Activated CD4-positive, alpha-beta T cell treated with anti-CD3 and anti-CD28 coated beads, Interleukin-10, Interleukin-2, amounts not matched to agents 100 ng/mL and 50 ng/mL, durations not matched to agents 16 hours and 8 hours (primary cell): Measurements from ENCODE around the gene SDCCAG8.

ENCODE experiments used
- DNase-seq: peaks from one replicate; pipeline ENCODE4 v3.0.0-alpha.2; 2020

Gene SDCCAG8

DNA sequence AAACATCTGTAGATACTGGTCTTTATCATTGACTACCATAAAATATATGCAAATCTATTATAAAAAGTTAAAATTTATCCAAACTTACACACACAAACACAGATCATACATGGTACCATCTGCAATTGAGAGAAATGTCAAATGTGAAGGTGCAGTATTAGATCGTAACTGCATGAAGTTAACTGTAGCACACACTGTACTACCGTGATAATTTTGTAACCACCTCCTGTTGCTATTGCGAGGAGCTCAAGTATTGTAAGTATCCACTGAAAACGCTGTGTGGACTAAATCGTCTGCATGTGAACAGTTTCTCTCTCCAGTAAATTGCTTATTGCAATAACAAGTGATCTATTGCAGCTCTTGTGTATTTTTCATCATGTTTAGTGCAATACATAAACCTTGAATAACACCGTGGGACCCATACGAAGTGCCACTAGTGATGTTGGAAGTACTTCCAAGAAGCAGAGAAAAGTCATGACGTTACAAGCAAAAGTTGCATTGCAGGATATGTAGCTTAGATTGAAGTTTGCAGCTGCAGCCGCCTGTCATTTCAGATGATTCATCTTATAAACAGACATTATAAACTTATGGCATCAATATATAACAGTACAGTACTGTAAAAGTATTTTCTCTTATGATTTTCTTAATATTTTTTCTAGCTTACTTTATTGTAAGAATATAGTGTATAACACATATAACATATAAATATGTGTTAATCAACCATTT is 172.9 kb downstream of the SDCCAG8 start:
- DNase-seq, result no peak

DNA sequence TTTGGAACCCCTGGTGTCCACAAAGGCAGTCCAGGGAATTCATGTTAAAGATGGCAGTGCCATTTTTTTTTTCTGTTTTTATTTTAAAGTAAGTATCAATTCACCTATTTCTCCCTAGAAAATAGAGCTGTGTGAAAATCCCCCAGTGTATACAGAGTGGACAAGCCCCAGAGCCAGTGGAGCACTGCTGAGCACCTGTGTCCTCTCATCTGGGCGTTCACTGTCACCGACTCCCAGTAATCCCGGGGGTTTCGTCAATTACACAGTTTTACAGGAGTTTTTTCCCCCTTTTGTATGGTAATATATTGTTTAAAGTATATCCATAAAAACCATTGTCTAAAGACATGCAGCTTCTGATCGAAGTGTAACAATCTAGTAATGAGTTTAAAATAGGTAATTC is 175.8 kb downstream of the SDCCAG8 start:
- DNase-seq, result no peak

DNA sequence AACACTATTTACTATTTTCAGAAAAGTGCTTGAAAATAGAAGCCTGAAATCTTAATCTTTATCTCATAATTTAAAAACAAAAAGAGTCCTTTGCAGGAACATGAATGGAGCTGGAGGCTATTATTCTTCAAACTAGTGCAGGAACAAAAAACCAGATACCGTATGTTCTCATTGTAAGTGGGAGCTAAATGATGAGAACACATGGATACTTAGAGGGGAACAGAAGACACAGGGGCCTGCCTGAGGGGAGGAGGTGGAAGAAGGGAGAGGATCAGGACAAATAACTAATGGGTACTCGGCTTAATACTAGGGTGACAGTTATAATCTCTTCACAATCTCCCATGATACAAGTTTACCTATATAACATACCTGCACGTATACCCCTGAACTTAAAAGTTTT is 176.3 kb downstream of the SDCCAG8 start:
- no peak for DNase-seq

DNA sequence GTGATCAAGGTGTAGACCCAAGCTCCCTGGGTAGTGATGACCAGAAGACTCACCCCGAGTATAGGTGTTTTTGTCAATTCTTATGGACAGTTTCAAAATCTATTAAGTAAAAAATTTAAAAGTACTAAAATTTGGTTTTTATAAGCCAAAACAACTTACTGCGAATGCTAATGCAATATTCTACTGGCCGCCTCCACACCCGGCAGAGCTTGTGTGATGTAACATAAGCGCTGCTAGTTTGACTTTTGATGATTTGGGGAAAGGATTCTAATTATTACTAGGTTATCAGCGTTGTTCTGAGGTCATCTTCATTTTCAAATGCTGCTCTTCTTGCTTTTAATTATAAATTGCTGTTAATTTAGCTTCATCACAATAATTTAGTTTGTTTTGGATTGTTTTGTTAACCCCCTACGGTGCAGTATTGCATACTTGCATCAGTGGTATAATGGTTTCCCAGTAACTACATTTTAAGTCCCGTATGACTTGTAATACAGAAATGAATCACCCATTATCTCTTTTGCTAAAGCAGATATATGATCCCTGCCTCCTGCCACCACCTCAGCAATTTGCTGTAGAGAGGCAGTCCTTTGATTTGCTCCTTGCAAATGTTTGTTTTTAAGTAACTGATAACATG is 178.0 kb downstream of the SDCCAG8 start:
- peak; percentile 57 for DNase-seq

DNA sequence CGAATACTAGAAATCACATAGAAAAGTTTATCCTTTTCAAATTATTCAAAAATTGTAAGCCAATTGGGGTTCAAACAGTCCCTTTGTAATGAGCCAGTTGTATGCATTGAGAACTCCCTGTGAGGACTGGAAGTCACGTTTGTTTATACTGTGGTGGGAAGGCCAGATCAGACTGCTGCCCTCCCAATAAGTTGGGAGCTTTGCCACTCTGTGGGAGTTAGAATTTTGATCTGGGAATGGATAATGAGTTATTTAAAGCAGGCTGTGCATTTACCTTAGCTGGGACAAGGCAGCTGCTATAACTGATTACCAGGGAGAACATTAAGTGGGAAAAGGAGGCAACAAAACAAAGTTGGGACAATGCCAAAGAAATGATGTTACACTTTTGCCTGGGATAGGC is 178.8 kb downstream of the SDCCAG8 start:
- DNase-seq, result no peak

DNA sequence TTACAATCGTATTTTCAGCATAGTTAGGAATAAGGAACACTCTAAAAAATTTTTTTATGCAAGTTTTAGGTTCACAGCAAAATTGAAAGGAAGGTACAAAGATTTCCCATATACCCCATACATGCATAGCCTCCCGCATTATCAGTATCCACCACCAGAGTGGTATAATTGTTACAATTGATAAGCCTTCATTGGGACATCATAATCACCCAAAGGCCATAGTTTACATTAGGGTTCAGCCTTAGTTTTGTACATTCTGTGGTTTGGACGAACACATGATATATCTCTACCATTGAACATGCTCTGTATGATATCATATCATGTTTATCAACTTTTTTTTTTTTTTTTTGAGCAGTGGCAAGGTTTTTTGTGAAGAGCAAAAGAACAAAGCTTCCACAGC is 180.0 kb downstream of the SDCCAG8 start:
- DNase-seq, result no peak

DNA sequence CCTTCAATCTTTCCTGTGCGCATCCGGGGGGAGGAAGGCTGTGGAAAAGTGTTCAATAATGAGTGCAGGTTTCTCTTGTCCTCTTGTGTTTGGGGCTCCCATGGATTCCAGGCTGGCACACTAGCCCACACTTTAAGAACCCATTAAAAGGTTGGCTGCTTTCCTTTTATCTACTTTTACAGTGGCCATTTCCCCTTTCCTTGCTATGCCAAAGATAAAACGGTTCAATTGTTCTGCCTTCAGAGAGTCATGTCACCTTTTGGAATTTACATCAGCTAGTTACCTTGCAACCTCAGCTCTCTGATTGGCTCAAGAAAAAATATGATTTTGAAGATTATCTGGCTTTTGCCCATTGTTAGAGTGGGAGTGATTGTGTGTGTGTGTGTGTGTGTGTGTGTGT is 182.3 kb downstream of the SDCCAG8 start:
- no peak for DNase-seq

DNA sequence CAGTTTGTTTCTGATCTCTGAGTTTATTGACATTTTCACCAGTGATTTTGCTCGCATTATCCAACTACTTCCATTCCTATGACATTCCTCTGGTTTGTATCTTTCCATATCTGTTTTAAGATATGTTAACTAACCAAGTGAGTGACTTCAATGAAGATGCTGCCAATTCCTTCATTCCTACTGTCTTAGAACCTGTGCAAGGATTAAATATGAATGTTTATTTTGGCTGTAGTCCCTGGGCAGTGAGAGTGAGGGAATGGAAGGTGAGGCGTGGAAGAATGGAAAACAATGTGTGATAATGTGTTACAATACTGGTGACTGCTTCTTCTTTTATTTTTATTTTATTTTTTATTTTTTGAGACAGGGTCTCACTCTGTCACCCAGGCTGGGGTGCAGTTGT is 183.0 kb downstream of the SDCCAG8 start:
- no peak for DNase-seq

DNA sequence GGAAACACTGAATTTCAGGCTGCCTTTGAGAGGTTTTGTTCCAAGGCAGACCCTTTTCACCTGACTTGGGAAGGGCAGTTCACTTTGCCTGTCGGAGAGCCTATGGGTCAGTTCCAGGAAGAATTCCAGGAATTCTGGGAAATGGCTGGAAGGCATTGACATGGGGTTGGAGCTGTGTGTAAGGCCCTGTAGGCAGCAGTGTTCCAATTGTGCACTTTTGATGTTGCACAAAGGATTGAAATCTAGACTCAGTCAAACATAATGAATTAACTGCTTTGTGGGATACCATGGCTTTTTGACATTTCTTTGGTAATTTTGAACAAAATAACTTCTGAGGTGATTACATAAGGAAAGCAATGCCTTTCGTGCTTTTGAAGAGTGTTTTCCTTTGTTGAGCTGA is 184.6 kb downstream of the SDCCAG8 start:
- DNase-seq, result no peak

DNA sequence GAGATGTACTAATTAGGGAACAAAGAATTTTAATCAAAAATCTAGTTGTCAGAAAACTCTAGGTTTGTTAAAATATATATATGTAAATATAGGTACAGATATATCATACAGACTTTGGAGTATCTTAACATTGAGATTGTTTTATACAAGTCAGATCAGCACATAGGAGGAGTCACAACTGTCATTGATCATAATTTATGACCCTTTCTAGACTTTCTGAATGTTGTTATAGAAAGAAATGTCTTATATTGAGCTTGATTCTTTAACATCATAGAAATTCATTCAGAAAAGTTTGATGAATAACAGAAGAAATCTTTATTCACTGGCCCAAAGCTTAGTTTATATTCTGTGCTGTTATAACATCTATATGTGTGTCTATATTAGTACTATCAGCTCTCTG is 185.8 kb downstream of the SDCCAG8 start:
- DNase-seq, result no peak

DNA sequence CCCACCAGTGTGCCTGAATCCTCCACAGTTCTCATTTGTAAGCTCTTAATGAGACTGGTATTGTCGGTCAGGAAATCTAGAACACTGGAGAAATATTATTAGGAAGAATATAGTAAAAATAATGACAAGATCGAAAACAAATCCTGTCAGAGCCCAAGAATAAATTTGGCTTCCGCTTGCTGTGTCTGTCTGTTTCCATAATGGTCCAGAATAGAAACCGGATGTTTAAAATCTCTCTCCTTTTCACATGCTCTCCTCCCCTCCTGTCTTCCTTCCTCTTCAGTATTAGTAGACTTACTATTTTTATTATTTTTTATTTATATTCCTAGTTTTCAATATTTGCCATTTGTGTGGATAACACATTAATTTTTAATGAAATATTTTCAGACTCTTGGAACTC is 187.7 kb downstream of the SDCCAG8 start:
- DNase-seq, result no peak

DNA sequence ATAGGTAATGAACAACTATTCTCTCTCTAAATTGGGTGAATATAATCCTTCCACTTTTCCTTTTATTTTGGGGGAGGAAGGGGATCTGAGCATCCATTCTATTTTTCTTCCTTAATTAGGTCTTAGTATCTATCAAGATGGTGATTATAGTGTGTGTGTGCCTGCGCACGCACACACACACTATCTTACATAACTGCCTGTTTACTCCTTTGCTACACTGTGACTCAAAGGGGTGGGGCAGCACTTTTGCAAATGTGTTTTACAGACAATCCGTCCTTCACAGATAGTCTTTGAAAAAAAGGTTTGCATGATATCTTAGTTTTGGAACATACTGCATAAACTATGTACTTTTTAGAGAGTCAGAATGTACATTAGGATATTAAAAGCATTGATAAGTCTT is 191.5 kb downstream of the SDCCAG8 start:
- no peak for DNase-seq

DNA sequence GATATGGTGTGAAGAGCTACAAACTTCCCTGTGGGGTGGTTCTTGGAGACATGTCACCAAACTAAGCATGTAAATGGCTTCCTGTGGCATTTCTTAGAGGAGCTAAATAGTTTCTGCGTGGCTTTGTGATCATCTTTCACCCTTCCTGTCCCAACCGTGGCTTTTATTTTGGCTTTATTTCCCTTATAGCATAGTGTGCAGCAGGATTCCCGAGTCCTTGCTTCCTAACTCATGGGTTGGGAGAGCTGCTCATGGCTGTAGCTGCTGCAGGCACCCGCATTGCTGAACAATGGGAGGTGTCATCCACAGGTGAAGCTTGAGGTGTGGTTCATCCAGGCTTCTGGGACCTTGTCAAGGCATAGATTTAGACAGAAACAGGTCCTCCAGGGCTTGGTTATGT is 192.0 kb downstream of the SDCCAG8 start:
- DNase-seq, result no peak

DNA sequence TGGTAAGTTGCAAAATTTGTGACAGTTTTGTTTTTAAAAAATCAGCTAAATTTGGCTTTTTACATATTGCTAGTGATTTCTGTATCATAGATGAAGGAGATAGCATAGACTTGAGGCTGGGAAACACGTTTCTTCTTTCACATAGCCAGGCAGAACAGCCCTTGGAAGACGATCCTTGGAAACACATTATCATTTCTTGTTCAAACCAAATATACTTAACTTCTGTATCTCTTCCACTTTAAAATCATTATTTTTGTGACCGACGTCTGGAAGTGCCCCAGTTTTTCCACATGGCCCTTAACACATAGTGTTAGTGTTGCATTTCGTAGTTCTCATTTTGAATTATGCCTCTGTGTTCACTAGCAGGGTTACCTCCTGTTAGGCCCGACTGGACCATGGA is 193.5 kb downstream of the SDCCAG8 start:
- no peak for DNase-seq

DNA sequence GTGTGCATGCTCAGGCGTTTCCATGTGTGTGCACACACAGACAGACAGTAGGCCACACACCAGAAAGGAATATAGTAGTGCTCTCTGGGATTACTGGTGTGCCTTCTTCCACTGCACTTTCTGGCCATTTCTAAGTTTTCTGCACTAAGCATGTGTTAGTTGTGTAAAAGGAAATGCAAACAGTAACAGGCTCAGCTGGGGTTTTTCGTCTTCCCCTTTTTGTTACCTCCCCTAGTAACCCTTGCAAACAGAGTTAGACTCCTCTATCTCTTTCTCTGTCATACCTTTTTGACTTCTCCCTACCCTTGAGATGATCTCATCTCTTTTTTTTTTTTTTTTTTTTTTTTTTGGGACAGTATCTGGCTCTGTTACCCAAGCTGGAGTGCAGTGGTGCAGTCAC is 196.3 kb downstream of the SDCCAG8 start:
- DNase-seq, result no peak

DNA sequence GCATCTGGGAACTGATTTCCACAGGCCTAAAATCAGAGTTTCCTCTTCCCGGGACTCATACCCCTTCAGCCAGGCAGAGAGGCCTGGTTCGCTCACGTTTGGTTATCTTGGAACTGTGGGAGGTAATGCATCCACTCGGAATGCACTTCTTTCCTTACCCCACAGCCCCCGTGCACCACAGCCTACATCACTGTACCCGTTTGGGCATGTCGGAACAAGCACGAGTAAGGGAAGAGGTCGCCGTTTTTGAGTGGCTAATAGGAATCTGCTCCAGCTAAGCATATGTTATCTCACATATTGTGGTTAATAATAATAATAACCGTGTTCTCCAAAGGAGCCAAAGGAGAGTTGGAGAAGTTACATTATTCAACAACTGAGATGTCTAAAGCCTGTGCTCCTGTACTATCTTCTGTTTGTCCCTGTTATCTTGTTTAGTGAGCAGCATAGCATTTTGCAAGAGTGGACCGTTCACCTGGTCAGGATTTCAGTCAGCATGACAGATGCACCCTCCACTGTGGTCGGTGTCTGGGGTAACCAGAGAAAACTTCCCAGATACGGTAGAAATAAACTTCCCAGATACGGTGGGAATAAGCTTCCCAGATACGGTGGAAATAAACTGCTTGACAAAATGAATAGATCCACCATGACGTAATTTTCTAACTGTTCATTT is 198.6 kb downstream of the SDCCAG8 start:
- no peak for DNase-seq

DNA sequence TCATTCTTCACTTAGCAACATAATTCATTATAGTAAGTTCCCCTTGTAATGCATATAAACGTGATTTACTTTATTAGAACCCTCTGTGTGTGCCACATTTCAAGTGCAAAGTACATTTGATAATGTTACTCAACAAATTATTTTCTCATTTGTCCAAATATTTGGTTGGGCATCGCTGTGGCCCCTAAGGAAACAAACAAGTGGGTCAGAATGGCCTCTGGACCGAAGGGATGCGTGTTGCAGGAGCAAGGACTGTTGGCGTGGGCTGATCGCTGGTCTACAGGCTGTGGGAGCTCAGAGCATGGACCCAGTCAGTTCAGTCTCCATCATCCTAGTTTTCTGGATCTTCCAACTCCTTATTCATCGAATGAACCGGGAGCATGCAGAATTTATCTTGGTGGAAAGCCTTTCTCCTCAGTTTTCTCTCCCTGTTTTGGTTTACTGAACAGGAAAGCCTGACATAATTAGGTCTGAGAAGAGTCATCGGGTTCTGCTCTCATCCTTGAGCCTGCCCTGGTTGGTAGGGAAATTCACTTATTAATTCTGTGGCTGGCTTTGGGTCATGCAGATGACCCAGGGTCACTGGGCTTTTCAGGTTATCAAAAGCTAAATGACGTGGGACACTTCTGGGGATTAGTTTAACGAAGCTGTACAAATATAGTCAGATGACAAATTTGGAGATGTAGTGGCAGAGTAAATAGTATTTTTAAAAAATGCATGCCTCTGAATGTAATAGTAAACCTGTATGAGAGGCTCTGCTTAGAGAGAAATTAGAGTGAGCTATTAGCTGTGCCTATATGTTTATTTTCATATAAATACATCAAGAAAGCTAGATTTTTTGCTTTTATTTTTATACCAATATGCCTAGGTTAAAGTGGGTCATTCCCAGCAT is 200.2 kb downstream of the SDCCAG8 start:
- DNase-seq, result no peak

DNA sequence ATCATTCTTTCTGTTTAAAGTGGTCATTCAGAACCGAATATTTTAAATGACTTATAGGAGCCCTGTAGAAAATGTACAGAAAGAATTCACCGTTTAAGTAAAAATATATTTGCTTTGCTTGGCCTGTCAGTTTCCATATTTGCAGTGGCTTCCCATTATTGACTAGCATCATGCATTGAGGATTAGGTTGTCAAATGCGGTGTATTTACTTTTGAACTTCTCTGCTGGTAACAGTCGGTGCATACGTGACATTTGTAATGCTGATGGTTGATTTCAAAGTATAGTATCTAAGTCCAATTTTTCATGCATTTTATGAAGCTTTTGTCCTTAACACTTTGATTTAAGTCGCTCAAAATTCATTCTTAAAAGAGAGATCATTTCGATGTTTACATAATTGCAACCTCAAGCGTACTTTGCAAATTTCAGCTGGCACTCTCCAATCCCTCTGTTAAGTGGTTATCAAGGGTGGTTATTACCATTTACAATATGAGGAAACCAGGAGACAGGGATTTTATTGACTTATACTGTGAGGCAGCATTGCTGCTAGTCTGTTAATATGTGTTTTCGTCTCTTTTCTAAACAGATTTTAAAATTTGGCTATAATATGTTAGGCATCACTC is 201.6 kb downstream of the SDCCAG8 start:
- DNase-seq, result no peak

DNA sequence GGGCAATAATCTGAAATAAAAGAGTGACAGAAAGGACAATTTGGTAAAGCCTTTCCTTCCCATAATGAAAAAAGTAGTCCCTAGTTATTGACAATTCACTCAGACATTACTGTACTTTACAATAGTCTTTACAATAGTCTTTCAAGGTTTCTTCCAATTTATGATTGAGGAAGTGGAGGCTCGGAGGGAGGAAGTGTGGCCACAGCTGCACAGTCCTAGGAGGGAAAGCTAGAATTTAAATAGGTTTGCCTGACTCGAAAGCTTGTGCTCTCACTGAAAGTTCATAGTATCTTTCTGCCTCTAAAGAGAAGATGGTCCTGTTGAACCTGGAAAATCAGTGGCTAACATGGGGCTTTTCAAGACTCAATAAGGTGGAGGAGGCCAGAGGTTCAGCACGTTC is 203.2 kb downstream of the SDCCAG8 start:
- no peak for DNase-seq

DNA sequence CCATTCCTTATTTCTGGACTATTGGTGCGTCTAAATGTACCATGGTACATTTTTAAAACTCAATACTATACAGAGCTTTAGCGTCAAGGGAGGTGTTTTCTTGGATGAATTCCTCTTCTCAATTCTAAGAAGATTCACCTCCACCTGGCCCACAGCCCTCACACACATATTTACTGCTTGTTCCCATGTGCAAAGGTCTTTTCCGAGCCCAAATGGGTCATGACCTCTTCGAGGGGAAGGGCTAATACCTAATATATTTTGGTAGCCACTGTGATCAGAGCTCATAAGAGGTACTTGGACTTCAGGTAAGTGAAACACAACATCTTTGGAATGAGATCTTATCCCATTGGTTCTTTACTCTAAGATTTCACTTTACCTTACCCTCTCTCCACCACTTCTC is 205.9 kb downstream of the SDCCAG8 start:
- no peak for DNase-seq

DNA sequence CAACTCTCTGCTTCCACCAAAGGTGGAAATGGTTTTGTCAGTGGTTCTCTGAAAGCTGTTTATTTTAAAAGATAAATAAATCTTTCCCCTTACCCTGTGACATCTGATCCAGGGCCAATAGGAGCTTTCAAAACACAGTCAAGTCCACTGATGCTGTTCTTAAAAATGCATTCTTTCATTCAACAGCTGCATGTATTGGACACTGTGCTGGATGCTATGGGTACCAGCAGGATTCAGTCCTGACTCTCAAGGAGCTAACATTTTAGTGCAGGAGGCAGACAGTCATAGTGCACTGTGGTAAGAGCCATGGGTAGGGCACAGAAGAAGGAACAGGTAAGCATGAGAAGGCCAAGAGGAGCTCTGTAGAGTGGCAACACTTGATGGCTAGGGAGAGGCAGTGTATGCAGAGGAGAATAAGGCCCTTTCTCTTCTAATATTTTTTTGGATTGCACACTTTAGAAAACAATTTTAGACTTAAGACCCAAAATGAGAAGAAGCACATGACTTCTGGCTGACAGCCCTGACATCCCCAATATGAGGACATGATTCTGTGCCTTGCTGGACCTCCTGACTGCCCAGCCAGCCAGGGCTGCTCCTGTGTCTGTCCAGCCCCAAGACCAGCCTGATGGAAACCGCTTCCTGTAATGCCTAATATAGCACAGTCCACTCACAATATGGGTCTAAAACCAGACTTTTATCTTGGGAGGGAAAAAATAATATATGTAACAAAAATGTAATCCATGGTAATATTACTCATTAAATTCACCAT is 207.3 kb downstream of the SDCCAG8 start:
- no peak for DNase-seq

DNA sequence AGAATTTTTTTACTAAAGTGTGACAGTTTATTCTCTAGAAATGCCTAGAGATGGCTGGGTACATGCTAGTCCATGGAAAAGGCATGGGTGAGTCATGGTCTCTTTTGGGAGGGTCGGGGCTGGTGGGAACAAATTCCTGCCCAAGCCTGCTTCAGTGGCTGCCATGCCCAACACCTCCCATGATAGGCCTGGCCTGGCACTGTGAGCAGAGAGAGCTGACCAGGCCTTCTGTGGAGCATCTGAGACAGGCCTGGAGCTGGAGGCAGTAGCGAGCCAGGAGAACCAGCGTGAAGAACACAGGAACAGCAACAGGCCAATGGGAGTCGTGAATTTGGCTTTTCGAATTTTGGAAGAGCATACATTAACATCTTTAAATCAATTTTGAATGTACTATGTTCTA is 209.2 kb downstream of the SDCCAG8 start:
- DNase-seq, result no peak
